GM23338 (cell line): ENCODE measurements around the gene H2BK1. TPM values are rescaled to one million over a fixed set of nuclear protein-coding genes. Genes with fewer than 3 reads are reported as not detected.

Experiments
- ATAC-seq: fragments of 200-7000 bp; cut with Tn5 transposase; 3 replicates; pipeline ENCODE4 v1.9.1; 2020
- DNase-seq: peaks from one replicate; pipeline ENCODE4 v3.0.0-alpha.2; 2015; ENCODE audit warnings: low spot score
- H2AFZ ChIP-seq: fragments of 200-600 bp; sonication (generic); 2 replicates; pipeline ENCODE4 v1.8.0; 2016; ENCODE audit warnings: antibody characterized with exemption, mild to moderate bottlenecking, moderate library complexity
- H3F3A ChIP-seq: fragments of 200-600 bp; sonication (generic); replicated peaks from 2 replicates; pipeline ENCODE4 v1.8.0; 2017; ENCODE audit warnings: antibody characterized with exemption, mixed run types, low read depth
- H3K27ac ChIP-seq: fragments of 200-600 bp; sonication (generic); 2 replicates; pipeline ENCODE4 v1.6.1; 2016; ENCODE audit warnings: low read depth
- H3K27me3 ChIP-seq: fragments of 200-600 bp; sonication (generic); 2 replicates; pipeline ENCODE4 v1.8.0; 2016; ENCODE audit warnings: mild to moderate bottlenecking, mixed run types, moderate library complexity; ENCODE audit not compliant: insufficient read depth
- H3K36me3 ChIP-seq: fragments of 200-600 bp; sonication (generic); 2 replicates; pipeline ENCODE4 v1.8.0; 2016; ENCODE audit warnings: mild to moderate bottlenecking; ENCODE audit not compliant: insufficient read depth
- H3K4me1 ChIP-seq: fragments of 200-600 bp; sonication (generic); 2 replicates; pipeline ENCODE4 v1.8.0; 2016; ENCODE audit warnings: mild to moderate bottlenecking, moderate library complexity; ENCODE audit not compliant: insufficient read depth
- H3K4me2 ChIP-seq: fragments of 200-600 bp; sonication (generic); 2 replicates; pipeline ENCODE4 v1.7.1; 2017; ENCODE audit warnings: mixed run types
- H3K4me3 ChIP-seq: fragments of 200-600 bp; sonication (generic); 2 replicates; pipeline ENCODE4 v1.6.1; 2016; ENCODE audit warnings: mixed run types
- H3K79me2 ChIP-seq: fragments of 200-600 bp; sonication (generic); replicated peaks from 2 replicates; pipeline ENCODE4 v1.8.0; 2017; ENCODE audit warnings: mild to moderate bottlenecking; ENCODE audit not compliant: insufficient read depth
- H3K9me2 ChIP-seq: fragments of 200-600 bp; sonication (generic); 2 replicates; pipeline ENCODE4 v1.8.0; 2017; ENCODE audit not compliant: insufficient read depth
- H4K20me1 ChIP-seq: fragments of 200-600 bp; sonication (generic); replicated peaks from 2 replicates; pipeline ENCODE4 v1.8.0; 2017; ENCODE audit warnings: mild to moderate bottlenecking; ENCODE audit not compliant: insufficient read depth
- H3K27ac Mint-ChIP-seq: 2 replicates; pipeline ENCODE4 v1.8.0; 2020; ENCODE audit warnings: inconsistent platforms, mild to moderate bottlenecking, moderate library complexity, mixed read lengths
- H3K27me3 Mint-ChIP-seq: 3 replicates; pipeline ENCODE4 v1.8.0; 2022; ENCODE audit warnings: low read depth, mild to moderate bottlenecking, moderate library complexity, mixed read lengths, inconsistent platforms; ENCODE audit not compliant: insufficient read depth, poor library complexity
- H3K36me3 Mint-ChIP-seq: 3 replicates; pipeline ENCODE4 v1.8.0; 2021; ENCODE audit warnings: low read depth, mild to moderate bottlenecking, inconsistent platforms, moderate library complexity, mixed read lengths
- H3K4me1 Mint-ChIP-seq: 3 replicates; pipeline ENCODE4 v1.8.0; 2020; ENCODE audit warnings: mild to moderate bottlenecking, inconsistent platforms, mixed read lengths
- H3K4me3 Mint-ChIP-seq: 3 replicates; pipeline ENCODE4 v1.8.0; 2021; ENCODE audit warnings: moderate library complexity, mild to moderate bottlenecking, inconsistent platforms, mixed read lengths
- H3K9me3 Mint-ChIP-seq: 3 replicates; pipeline ENCODE4 v1.8.0; 2020; ENCODE audit warnings: moderate library complexity, mild to moderate bottlenecking, inconsistent platforms, mixed read lengths
- CTCF ChIP-seq, 2 experiments: fragments of 200-600 bp in 1 of 2; sonication (generic) in 1 of 2; conservative IDR thresholded peaks; 2 replicates each; pipeline versions ENCODE4 v1.5.1 to v1.6.1; 2016 to 2017; ENCODE audit warnings: antibody characterized with exemption in 2 of 2, low read depth in 2 of 2, mild to moderate bottlenecking in 2 of 2, moderate library complexity in 1 of 2
- ETS1 ChIP-seq: IDR thresholded peaks from 2 replicates; pipeline ENCODE4 v1.6.1; 2016; ENCODE audit warnings: antibody characterized with exemption
- EZH2phosphoT487 ChIP-seq: fragments of 200-600 bp; sonication (generic); IDR thresholded peaks from one replicate; pipeline ENCODE4 v1.8.1; 2018; ENCODE audit warnings: antibody characterized with exemption; ENCODE audit not compliant: unreplicated experiment
- NANOG ChIP-seq: IDR thresholded peaks from 2 replicates; pipeline ENCODE4 v1.6.1; 2016; ENCODE audit warnings: antibody characterized with exemption, borderline replicate concordance
- POLR2AphosphoS5 ChIP-seq: IDR thresholded peaks from 2 replicates; pipeline ENCODE4 v1.6.1; 2016; ENCODE audit warnings: antibody characterized with exemption, low read depth
- REST ChIP-seq: IDR thresholded peaks from one replicate; pipeline ENCODE4 v1.6.1; 2018; ENCODE audit warnings: antibody characterized with exemption; ENCODE audit not compliant: unreplicated experiment
- STAT1 ChIP-seq: IDR thresholded peaks from one replicate; pipeline ENCODE4 v1.6.1; 2016; ENCODE audit warnings: antibody characterized with exemption; ENCODE audit not compliant: unreplicated experiment
- ZNF114 ChIP-seq: fragments of 250-450 bp; sonication (Bioruptor Pico); IDR thresholded peaks from 2 replicates; pipeline ENCODE4 v1.5.0; 2020; ENCODE audit warnings: mild to moderate bottlenecking, moderate library complexity
- ZNF331 ChIP-seq: fragments of 250-450 bp; sonication (Bioruptor Pico); IDR thresholded peaks from 2 replicates; pipeline ENCODE4 v1.5.0; 2020; ENCODE audit warnings: low read depth, mild to moderate bottlenecking, moderate library complexity
- polyA plus RNA-seq: library from polyadenylated mRNA; unstranded; fragments of >200 nt; fragmentation: Nextera tagmentation; extraction: Ambion mirVana; gene quantifications from 2 replicates; pipeline ENCODE4 v1.2.1, GENCODE V29; 2016
- total RNA-seq: library from RNA; depleted of rRNA; stranded (reverse); fragments of >200 nt; shearing (Covaris generic); gene quantifications from 2 replicates; pipeline ENCODE4 v1.2.3, GENCODE V29; 2014

The H2BK1 gene
- total and polyA plus RNA-seq, 2 experiments from 2014 or later, result not detected

- H3K9me2 ChIP-seq, result no peaks in the 10 kb centered on the region
- H3K36me3 ChIP-seq, result no peaks in the 10 kb centered on the region
- H2AFZ ChIP-seq, result no peak overlapping the region
- no peak overlapping the region for H3K27ac ChIP-seq
- H3K79me2 ChIP-seq, result no peaks in the 10 kb centered on the region
- ATAC-seq (no peak), DNase-seq (no peak)
- H3K4me1 ChIP-seq, result peaks cover 25% of the 10 kb centered on the region; the same call in 1 of the 2 replicates
- TF ChIP-seq ZNF114 (CRISPR knock-in tag) (no peak), REST (no peak), CTCF (conservative IDR thresholded peaks at IDR 0.05; ENCODE audit: low read depth in 2 of 2) (no peak), ZNF331 (no peak)
- peaks cover 2% of the 10 kb centered on the region; the same call in 2 of the 3 replicates for H3K36me3 Mint-ChIP-seq
- peaks cover 35% of the 10 kb centered on the region for H3K27me3 Mint-ChIP-seq
- no peak overlapping the region for H3K4me3 Mint-ChIP-seq
- no peak overlapping the region for H3K4me3 ChIP-seq
- H3K27me3 ChIP-seq, result peaks cover 35% of the 10 kb centered on the region
- H3K27ac Mint-ChIP-seq, result no peak overlapping the region
- H3K4me1 Mint-ChIP-seq, result peaks cover 49% of the 10 kb centered on the region
- no peak overlapping the region for H3K4me2 ChIP-seq
- H3F3A ChIP-seq, result 0 out of 2 replicates have a peak, but pooled peaks cover 5% of the 10 kb centered on the region
- peaks cover 8% of the 10 kb centered on the region; the same call in 1 of the 2 replicates for H4K20me1 ChIP-seq
- no peaks in the 10 kb centered on the region; the same call in 2 of the 3 replicates for H3K9me3 Mint-ChIP-seq
Observed at GRCh38 chr7:151242159-151243044, 32.1 kb upstream of the H2BK1 start.

DNA sequence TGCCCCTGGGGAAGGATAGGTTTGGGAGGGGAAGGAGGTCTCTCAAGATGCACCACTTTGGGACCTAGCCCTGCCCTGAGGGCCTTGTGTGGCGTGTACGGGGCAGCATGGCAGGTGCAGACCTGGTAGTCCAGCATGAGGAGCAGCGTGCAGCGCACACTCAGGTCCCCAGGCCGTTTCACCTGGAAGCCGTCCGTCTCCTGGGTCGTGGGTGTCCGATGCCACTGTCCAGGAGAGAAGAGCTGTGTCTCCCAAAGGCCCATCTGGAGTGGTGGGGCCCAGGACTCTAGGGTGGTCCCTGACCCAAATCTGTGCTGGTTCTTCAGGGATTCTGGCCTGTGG lies 31.4 kb upstream of the H2BK1 start:
- DNase-seq, result no peak
- peaks cover 8% of the 10 kb centered on the region; the same call in 1 of the 2 replicates for H4K20me1 ChIP-seq
- Mint-ChIP-seq H3K27ac (no peak overlapping the region), H3K4me1 (peaks cover 46% of the 10 kb centered on the region), H3K9me3 (no peaks in the 10 kb centered on the region; the same call in 2 of the 3 replicates), H3K27me3 (peaks cover 28% of the 10 kb centered on the region), H3K4me3 (no peak overlapping the region), H3K36me3 (peaks cover 5% of the 10 kb centered on the region)
- no peaks in the 10 kb centered on the region for H3K9me2 ChIP-seq
- no peak overlapping the region for H3K4me2 ChIP-seq
- H3K27me3 ChIP-seq, result peaks cover 28% of the 10 kb centered on the region
- no peak overlapping the region for H3K4me3 ChIP-seq
- no peaks in the 10 kb centered on the region for H3K36me3 ChIP-seq
- no peak overlapping the region for H3K27ac ChIP-seq
- peaks cover 25% of the 10 kb centered on the region; the same call in 1 of the 2 replicates for H3K4me1 ChIP-seq
- H3K79me2 ChIP-seq, result no peaks in the 10 kb centered on the region
- H2AFZ ChIP-seq, result no peak overlapping the region
- TF ChIP-seq STAT1 (no peak), EZH2phosphoT487 (no peak), ETS1 (no peak), NANOG (no peak), REST (no peak), CTCF (conservative IDR thresholded peaks at IDR 0.05; ENCODE audit: low read depth in 2 of 2) (no peak), POLR2AphosphoS5 (no peak), ZNF114 (CRISPR knock-in tag) (no peak)
- no peak for ATAC-seq
- 0 out of 2 replicates have a peak, but pooled peaks cover 5% of the 10 kb centered on the region for H3F3A ChIP-seq
